Fibroblast of lung (primary cell): ENCODE data around the gene DHFR2. TPM values are rescaled to one million over a fixed set of nuclear protein-coding genes. Genes with fewer than 3 reads are reported as not detected.

Source experiments
- DNase-seq, 2 donors: peaks; one replicate each; pipeline versions ENCODE4 v3.0.0 to v3.0.0-alpha.2; 2010; ENCODE audit warnings: low read depth in 2 of 2
- H2AFZ ChIP-seq: 2 replicates; pipeline ENCODE4 v1.5.1; 2012; ENCODE audit warnings: low read length, control low read depth, inconsistent platforms
- H3K27ac ChIP-seq: 2 replicates; pipeline ENCODE4 v1.5.1; 2011; ENCODE audit warnings: low read length, control low read depth; ENCODE audit not compliant: insufficient read depth
- H3K27me3 ChIP-seq: 2 replicates; pipeline ENCODE4 v1.5.1; 2011; ENCODE audit warnings: mild to moderate bottlenecking, low read length; ENCODE audit not compliant: control insufficient read depth, insufficient read depth
- H3K36me3 ChIP-seq: 2 replicates; pipeline ENCODE4 v1.5.1; 2011; ENCODE audit warnings: low read length; ENCODE audit not compliant: control insufficient read depth, insufficient read depth
- H3K4me1 ChIP-seq: 2 replicates; pipeline ENCODE4 v1.5.1; 2011; ENCODE audit warnings: low read length; ENCODE audit not compliant: control insufficient read depth, insufficient read depth; ENCODE audit errors: extremely low read depth
- H3K4me2 ChIP-seq: 2 replicates; pipeline ENCODE4 v1.5.1; 2011; ENCODE audit warnings: low read length, control low read depth; ENCODE audit not compliant: insufficient read depth; ENCODE audit errors: extremely low read depth
- H3K4me3 ChIP-seq, 4 experiments: fragments of 200-600 bp in 1 of 4; sonication (generic) in 1 of 4; replicated peaks in 1 of 4; 2 replicates each; pipeline ENCODE4 v1.5.1; 2011 to 2016; ENCODE audit warnings: low read length in 4 of 4, low read depth in 3 of 4, mild to moderate bottlenecking in 3 of 4, control low read depth in 2 of 4, inconsistent platforms in 1 of 4, mixed read lengths in 1 of 4; ENCODE audit not compliant: insufficient read depth in 1 of 4; ENCODE audit errors: control extremely low read depth in 1 of 4
- H3K79me2 ChIP-seq: 2 replicates; pipeline ENCODE4 v1.5.1; 2012; ENCODE audit warnings: mild to moderate bottlenecking, low read length, inconsistent platforms; ENCODE audit not compliant: control insufficient read depth, insufficient read depth
- H3K9ac ChIP-seq: 2 replicates; pipeline ENCODE4 v1.5.1; 2011; ENCODE audit warnings: mild to moderate bottlenecking, low read length, control low read depth; ENCODE audit not compliant: insufficient read depth
- H3K9me3 ChIP-seq: 2 replicates; pipeline ENCODE4 v1.5.1; 2012; ENCODE audit warnings: low read depth, low read length; ENCODE audit not compliant: control insufficient read depth, insufficient read depth
- H4K20me1 ChIP-seq: 2 replicates; pipeline ENCODE4 v1.5.1; 2011; ENCODE audit warnings: low read length; ENCODE audit not compliant: control insufficient read depth, insufficient read depth; ENCODE audit errors: extremely low read depth
- CTCF ChIP-seq, 2 donors: IDR thresholded peaks in 1 of 2; conservative IDR thresholded peaks in 1 of 2; 1 replicate in 1 of 2; 2 replicates in 1 of 2; pipeline ENCODE4 v1.5.1; 2011 to 2012; ENCODE audit warnings: low read length in 2 of 2, control low read depth in 1 of 2, inconsistent platforms in 1 of 2, low read depth in 1 of 2, mild to moderate bottlenecking in 1 of 2
- EZH2 ChIP-seq: IDR thresholded peaks from 2 replicates; pipeline ENCODE4 v1.5.1; 2012; ENCODE audit warnings: low read length, control low read depth, mild to moderate bottlenecking; ENCODE audit errors: missing control alignments
- polyA plus RNA-seq, 2 donors: library from polyadenylated mRNA; depleted of rRNA in 1 of 2; stranded (reverse) in 1 of 2; unstranded in 1 of 2; fragments of >200 nt; gene quantifications; 2 replicates each; pipeline ENCODE4 v1.2.1, GENCODE V29; 2011 to 2012; ENCODE audit warnings: missing spikeins in 1 of 2
- total RNA-seq: library from RNA; depleted of rRNA; stranded (reverse); fragments of >200 nt; gene quantifications from 2 replicates; pipeline ENCODE4 v1.2.1, GENCODE V29; 2014

DHFR2 gene
- total and polyA plus RNA-seq, 2 donors (not counting 1 experiment from before 2014, with no cell fraction given) = 4.3 to 6.9 TPM

- Histone ChIP-seq H3K27ac (no peak overlapping the region), H2AFZ (no peak overlapping the region), H3K9me3 (no peaks in the 10 kb centered on the region), H3K4me2 (no peak overlapping the region), H3K36me3 (no peaks in the 10 kb centered on the region), H3K9ac (no peak overlapping the region), H3K79me2 (no peaks in the 10 kb centered on the region), H3K27me3 (no peaks in the 10 kb centered on the region), H3K4me3 (no peak overlapping the region), H4K20me1 (no peaks in the 10 kb centered on the region), H3K4me1 (no peaks in the 10 kb centered on the region)
- DNase-seq = no peak
- no peak for TF ChIP-seq EZH2
Observed at GRCh38 chr3:94015025-94015424, 47.7 kb downstream of the DHFR2 start.

DNA sequence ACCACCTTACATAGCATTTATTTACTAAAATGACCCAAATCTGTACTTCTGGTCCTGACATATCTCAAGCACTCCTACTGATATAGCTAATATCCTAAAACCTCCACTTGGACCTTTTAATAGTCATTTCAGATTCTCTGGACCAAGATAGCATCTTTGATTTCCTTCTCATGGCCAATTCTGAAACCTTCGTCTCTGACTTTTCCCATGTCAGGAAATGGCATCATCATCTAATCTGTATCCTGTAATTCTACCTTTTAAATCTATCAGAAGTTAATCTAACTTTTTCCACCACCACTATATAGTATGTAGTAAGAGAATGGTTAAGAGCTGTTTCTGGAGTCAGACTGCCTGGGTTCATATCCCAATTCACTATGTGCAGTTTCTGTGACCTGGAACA, 50.5 kb downstream of the DHFR2 start:
- H3K79me2 ChIP-seq = no peaks in the 10 kb centered on the region
- no peaks in the 10 kb centered on the region for H3K36me3 ChIP-seq
- DNase-seq = no peak
- no peaks in the 10 kb centered on the region for H3K4me1 ChIP-seq
- no peak overlapping the region for H3K4me2 ChIP-seq
- H3K9me3 ChIP-seq = no peaks in the 10 kb centered on the region
- no peak overlapping the region for H3K27ac ChIP-seq
- H3K9ac ChIP-seq = no peak overlapping the region
- no peaks in the 10 kb centered on the region for H3K27me3 ChIP-seq
- no peaks in the 10 kb centered on the region for H4K20me1 ChIP-seq
- no peak overlapping the region for H3K4me3 ChIP-seq
- TF ChIP-seq CTCF (conservative IDR thresholded peaks at IDR 0.05 in 1 of 2, IDR thresholded peaks at IDR 0.05 in 1 of 2; ENCODE audit: low read depth in 1 of 2, low read length in 2 of 2) (no peak), EZH2 (no peak)
- no peak overlapping the region for H2AFZ ChIP-seq

- Histone ChIP-seq H3K9me3 (no peaks in the 10 kb centered on the region), H3K4me1 (no peaks in the 10 kb centered on the region), H3K79me2 (no peaks in the 10 kb centered on the region), H2AFZ (no peak overlapping the region), H4K20me1 (no peaks in the 10 kb centered on the region), H3K27ac (no peak overlapping the region), H3K36me3 (no peaks in the 10 kb centered on the region), H3K9ac (no peak overlapping the region), H3K4me2 (no peak overlapping the region), H3K27me3 (no peaks in the 10 kb centered on the region), H3K4me3 (no peak overlapping the region)
- DNase-seq = no peak
- TF ChIP-seq EZH2 = no peak
- TF ChIP-seq CTCF (conservative IDR thresholded peaks at IDR 0.05 in 1 of 2, IDR thresholded peaks at IDR 0.05 in 1 of 2; ENCODE audit: low read depth in 1 of 2, low read length in 2 of 2) = no peak
Observed at GRCh38 chr3:94011233-94011711, 51.4 kb downstream of the DHFR2 start.
